GM19238 (cell line): ENCODE results near the gene SUN1.
"Not testable (repeated sequence)": the region's sequence is repeated elsewhere in the genome, so short reads cannot be mapped to it uniquely, and the experiment has no call there.

Experiments used
- DNase-seq: peaks from one replicate; pipeline ENCODE4 v3.0.0; 2011; ENCODE audit warnings: low spot score; ENCODE audit not compliant: insufficient read length

SUN1 gene

GRCh38 chr7:833601-834258 lies 1.5 kb downstream of the SUN1 start:
- DNase-seq = no peak

GRCh38 chr7:834277-834676 lies 2.0 kb downstream of the SUN1 start:
- no peak for DNase-seq

- no peak for DNase-seq
Measured at GRCh38 chr7:835021-835420, 2.7 kb downstream of the SUN1 start.

GRCh38 chr7:835485-836401 lies 3.5 kb downstream of the SUN1 start:
- no peak for DNase-seq

GRCh38 chr7:836429-836828 lies 4.2 kb downstream of the SUN1 start:
- no peak for DNase-seq

- DNase-seq = no peak
Measured at GRCh38 chr7:837001-837400, 4.7 kb downstream of the SUN1 start.

GRCh38 chr7:840001-840600 lies 7.8 kb downstream of the SUN1 start:
- no peak for DNase-seq

- DNase-seq = no peak
Measured at GRCh38 chr7:841943-842342, 9.7 kb downstream of the SUN1 start.

- no peak for DNase-seq
Measured at GRCh38 chr7:842431-843031, 10.3 kb downstream of the SUN1 start.

- DNase-seq = no peak
Measured at GRCh38 chr7:843230-843629, 11.0 kb downstream of the SUN1 start.

- no peak for DNase-seq
Measured at GRCh38 chr7:844043-844442, 11.8 kb downstream of the SUN1 start.

GRCh38 chr7:844514-844913 lies 12.2 kb downstream of the SUN1 start:
- no peak for DNase-seq

GRCh38 chr7:845091-845490 lies 12.8 kb downstream of the SUN1 start:
- DNase-seq = no peak

GRCh38 chr7:845731-846130 lies 13.5 kb downstream of the SUN1 start:
- no peak for DNase-seq

GRCh38 chr7:846958-847650 lies 14.8 kb downstream of the SUN1 start:
- DNase-seq = not testable (repeated sequence)

GRCh38 chr7:847728-848127 lies 15.5 kb downstream of the SUN1 start:
- DNase-seq = not testable (repeated sequence)

- DNase-seq = no peak
Measured at GRCh38 chr7:849145-849544, 16.9 kb downstream of the SUN1 start.

- no peak for DNase-seq
Measured at GRCh38 chr7:849781-850180, 17.5 kb downstream of the SUN1 start.

GRCh38 chr7:851204-851603 lies 18.9 kb downstream of the SUN1 start:
- DNase-seq = no peak

- DNase-seq = no peak
Measured at GRCh38 chr7:853366-854117, 21.3 kb downstream of the SUN1 start.
